WERI-Rb-1 (cell line): ENCODE measurements around the gene RPL11.
A peak's percentile ranks its signal among the peaks of the same experiment; 100 is the strongest.
"Not testable (repeated sequence)": the region's sequence is repeated elsewhere in the genome, so short reads cannot be mapped to it uniquely, and the experiment has no call there.

Experiments
- DNase-seq: peaks from one replicate; pipeline ENCODE4 v3.0.0-alpha.2; 2020
- H3K27ac ChIP-seq: fragments of 250-450 bp; sonication (Bioruptor Pico); 2 replicates; pipeline ENCODE4 v1.5.1; 2020; ENCODE audit warnings: mild to moderate bottlenecking, moderate library complexity
- H3K27me3 ChIP-seq: fragments of 250-450 bp; sonication (Bioruptor Pico); 2 replicates; pipeline ENCODE4 v1.5.1; 2021; ENCODE audit warnings: mild to moderate bottlenecking, low read depth, moderate library complexity; ENCODE audit not compliant: insufficient read depth, severe bottlenecking
- H3K36me3 ChIP-seq: fragments of 250-450 bp; sonication (Bioruptor Pico); 2 replicates; pipeline ENCODE4 v1.5.1; 2020; ENCODE audit warnings: mild to moderate bottlenecking, moderate library complexity
- H3K4me3 ChIP-seq: 2 replicates; pipeline ENCODE4 v1.5.1; 2011; ENCODE audit warnings: low read depth, mild to moderate bottlenecking, control low read depth, low read length
- H3K9me3 ChIP-seq: fragments of 250-450 bp; sonication (Bioruptor Pico); 2 replicates; pipeline ENCODE4 v1.5.1; 2021; ENCODE audit warnings: mild to moderate bottlenecking, moderate library complexity; ENCODE audit not compliant: severe bottlenecking
- CTCF ChIP-seq: IDR thresholded peaks from 2 replicates; pipeline ENCODE4 v1.5.1; 2011; ENCODE audit warnings: low read depth, mild to moderate bottlenecking, control low read depth, inconsistent platforms, low read length

RPL11 gene

DNA sequence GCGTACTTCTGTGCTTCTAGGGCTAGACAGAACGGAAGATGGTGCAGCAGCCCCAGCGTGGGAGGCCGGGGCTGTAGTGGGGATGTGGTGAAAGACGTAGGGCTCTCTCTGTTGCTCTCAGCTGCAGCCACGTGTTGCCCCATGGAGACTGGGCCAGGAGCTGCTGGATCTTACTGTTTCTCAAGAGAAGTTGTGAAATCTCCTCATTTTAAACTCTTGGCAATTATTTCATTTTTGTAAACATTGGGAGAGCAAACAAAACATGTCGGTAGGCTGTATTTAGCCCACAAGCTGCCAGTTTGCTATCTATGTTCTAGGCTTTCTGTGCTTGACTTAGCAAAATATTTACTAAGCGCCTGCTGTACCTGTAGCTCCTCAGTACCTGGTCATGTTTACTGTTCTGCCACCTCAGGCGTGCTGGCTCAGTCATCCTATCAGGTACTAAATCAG lies 35.8 kb downstream of the RPL11 start:
- Histone ChIP-seq H3K9me3 (no peaks in the 10 kb centered on the region), H3K27me3 (no peaks in the 10 kb centered on the region), H3K4me3 (no peak overlapping the region), H3K36me3 (no peaks in the 10 kb centered on the region), H3K27ac (no peak overlapping the region)
- TF ChIP-seq CTCF: no peak
- DNase-seq: no peak

DNA sequence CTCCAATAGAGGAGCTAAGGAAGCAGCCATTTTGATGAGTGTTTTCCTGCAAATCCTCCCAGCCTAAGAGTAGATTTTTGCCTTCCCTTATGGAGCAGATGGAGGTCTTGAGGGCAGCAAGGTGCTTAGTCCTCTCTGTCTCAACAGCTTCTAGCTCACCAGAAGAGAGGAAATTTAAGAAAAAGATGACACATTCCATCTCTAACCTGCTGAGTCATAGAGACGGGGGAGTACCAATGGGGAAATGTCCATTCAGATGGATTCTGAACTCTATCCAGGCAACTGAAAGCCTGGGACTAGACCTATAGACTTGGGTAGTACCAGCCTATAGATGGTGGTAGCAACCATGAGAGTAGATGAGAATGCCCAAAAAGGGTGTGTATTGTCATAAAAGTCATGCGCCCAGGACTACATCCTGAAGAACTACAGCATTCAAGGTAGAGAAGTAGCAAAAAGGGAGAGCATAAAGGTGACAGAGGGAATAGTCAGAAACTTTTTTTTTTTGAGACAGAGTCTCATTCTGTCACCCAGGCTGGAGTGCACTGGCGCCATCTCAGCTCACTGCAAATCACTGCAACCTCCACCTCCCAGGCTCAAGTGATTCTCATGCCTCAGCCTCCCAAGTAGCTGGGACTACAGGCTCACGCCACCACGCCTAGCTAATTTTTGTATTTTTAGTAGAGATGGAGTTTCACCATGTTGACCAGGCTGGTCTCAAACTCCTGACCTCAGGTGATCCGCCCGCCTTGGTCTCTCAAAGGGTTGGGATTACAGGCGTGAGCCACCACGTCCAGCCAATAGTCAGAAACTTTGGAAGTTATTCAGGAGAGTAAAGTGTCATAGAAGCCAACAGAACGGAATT lies 41.0 kb downstream of the RPL11 start:
- TF ChIP-seq CTCF: no peak
- no peaks in the 10 kb centered on the region for H3K36me3 ChIP-seq
- DNase-seq: no peak
- H3K9me3 ChIP-seq: no peaks in the 10 kb centered on the region
- no peak overlapping the region for H3K27ac ChIP-seq
- H3K27me3 ChIP-seq: no peaks in the 10 kb centered on the region
- no peak overlapping the region for H3K4me3 ChIP-seq

- not testable (repeated sequence) for DNase-seq, H3K27me3 ChIP-seq, H3K4me3 ChIP-seq, H3K27ac ChIP-seq, H3K36me3 ChIP-seq, H3K9me3 ChIP-seq
Observed at GRCh38 chr1:23733281-23733680, 41.7 kb downstream of the RPL11 start.

- no peaks in the 10 kb centered on the region for H3K36me3 ChIP-seq
- no peaks in the 10 kb centered on the region for H3K27me3 ChIP-seq
- no peak for TF ChIP-seq CTCF
- H3K27ac ChIP-seq: no peak overlapping the region
- no peak for DNase-seq
- no peak overlapping the region for H3K4me3 ChIP-seq
- H3K9me3 ChIP-seq: no peaks in the 10 kb centered on the region
Observed at GRCh38 chr1:23736437-23737134, 45.0 kb downstream of the RPL11 start.

DNA sequence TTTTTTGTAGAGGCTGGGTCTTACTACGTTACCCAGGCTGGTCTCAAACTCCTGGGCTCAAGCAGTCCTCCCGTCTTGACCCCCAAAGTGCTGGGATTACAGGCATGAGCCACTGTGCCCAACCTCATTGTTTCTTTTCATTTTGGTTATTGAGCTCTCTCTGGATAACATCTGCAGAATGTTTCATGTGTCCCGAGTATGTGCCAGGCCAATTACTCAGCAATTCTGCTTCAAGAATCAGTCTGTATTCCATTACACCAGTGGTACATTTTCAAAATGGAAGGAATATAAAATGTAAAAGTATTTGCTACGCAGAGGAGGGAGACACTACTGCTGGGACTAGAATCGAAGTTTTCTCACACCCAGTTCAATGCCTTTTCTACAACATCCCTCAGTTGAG lies 50.0 kb downstream of the RPL11 start:
- H3K4me3 ChIP-seq: no peak overlapping the region
- H3K27me3 ChIP-seq: no peaks in the 10 kb centered on the region
- H3K27ac ChIP-seq: no peak overlapping the region
- no peaks in the 10 kb centered on the region for H3K9me3 ChIP-seq
- H3K36me3 ChIP-seq: peaks cover 14% of the 10 kb centered on the region
- DNase-seq: no peak
- TF ChIP-seq CTCF: no peak

DNA sequence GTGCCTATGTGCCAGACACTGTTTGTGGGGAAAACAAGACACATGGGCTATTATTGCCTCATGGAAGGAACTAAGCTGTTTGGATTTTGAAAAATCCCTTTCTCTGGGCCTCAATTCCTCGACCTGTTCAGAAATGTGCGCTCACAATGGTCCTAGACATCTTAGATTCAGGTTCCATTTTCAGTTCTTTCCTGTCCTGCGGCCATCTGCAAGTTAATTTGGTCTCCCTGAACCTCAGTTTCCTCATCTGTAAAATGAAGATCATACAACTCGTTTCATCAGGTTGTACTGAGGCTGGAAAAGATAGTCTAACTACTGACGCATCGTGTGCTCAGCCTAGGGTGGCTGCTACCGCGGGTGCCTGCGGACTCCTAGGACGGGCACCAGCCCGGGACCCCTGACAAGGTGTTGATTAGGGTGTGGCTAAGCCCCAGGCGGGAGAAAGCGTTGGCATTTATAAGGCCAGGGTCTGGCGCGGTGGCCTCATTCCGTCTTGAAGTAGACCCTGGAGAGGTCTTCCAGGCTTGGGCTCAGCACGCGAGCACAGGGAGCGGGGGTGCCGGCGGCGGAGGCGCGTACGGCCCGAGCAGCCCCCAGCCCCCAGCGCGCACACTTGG lies 51.2 kb downstream of the RPL11 start:
- H3K9me3 ChIP-seq: no peaks in the 10 kb centered on the region
- H3K27me3 ChIP-seq: no peaks in the 10 kb centered on the region
- no peak for TF ChIP-seq CTCF
- DNase-seq: no peak
- peaks cover 25% of the 10 kb centered on the region for H3K36me3 ChIP-seq
- H3K4me3 ChIP-seq: peak overlapping the region; percentile 86
- H3K27ac ChIP-seq: peak overlapping the region; percentile 83
